ENCODE measurements around the gene TIMM44. TPM values are rescaled to one million over a fixed set of nuclear protein-coding genes. Genes with fewer than 3 reads are reported as not detected.

TIMM44 gene
- total and polyA plus RNA-seq, 2 of the 8 experiments (the other 6 are each of a cell fraction or from before 2014, with no cell fraction given) = 131 to 150 TPM

GRCh38 chr19:7988307-7988706 is 44.8 kb upstream of the TIMM44 start:
- no peak overlapping the region for H3K27ac ChIP-seq (ENCODE audit: low read depth, low read length)
- no peak for DNase-seq (ENCODE audit: low read depth in 1 of 2, low spot score in 2 of 2)
- TF ChIP-seq SIN3A (conservative IDR thresholded peaks at IDR 0.05 in 1 of 2, IDR thresholded peaks at IDR 0.05 in 1 of 2; ENCODE audit: low read depth in 1 of 2, low read length in 2 of 2) (no peak), SP4 (IDR thresholded peaks at IDR 0.05; ENCODE audit: low read length) (no peak), SRF (IDR thresholded peaks at IDR 0.05; ENCODE audit: low read depth, low read length) (no peak), MAFK (IDR thresholded peaks at IDR 0.05; ENCODE audit: low read depth, low read length) (no peak), SIX5 (IDR thresholded peaks at IDR 0.05; ENCODE audit: low read depth, low read length) (no peak), ATF3 (IDR thresholded peaks at IDR 0.05; ENCODE audit: insufficient read depth, low read depth, low read length) (no peak), RFX5 (IDR thresholded peaks at IDR 0.05; ENCODE audit: borderline replicate concordance, low read depth, low read length) (no peak), TAF7 (optimal IDR thresholded peaks at IDR 0.05; ENCODE audit: borderline replicate concordance, low read depth, low read length) (no peak), ASH2L (IDR thresholded peaks at IDR 0.05; ENCODE audit: low read length) (no peak), KDM5A (IDR thresholded peaks at IDR 0.05; ENCODE audit: low read length) (no peak), CBX8 (IDR thresholded peaks at IDR 0.05; ENCODE audit: borderline replicate concordance, low read depth, low read length) (no peak)

More at GRCh38 chr19:7988307-7988706, 44.8 kb upstream of the TIMM44 start:
- no peak overlapping the region for H4K8ac ChIP-seq (ENCODE audit: extremely low read depth, insufficient read depth, low read length)
- H2AK5ac ChIP-seq (ENCODE audit: low read depth, low read length) = no peak overlapping the region
- no peak overlapping the region for H3K18ac ChIP-seq (ENCODE audit: extremely low read depth, low read length)
- H3K79me1 ChIP-seq (ENCODE audit: low read depth, low read length) = peaks cover 42% of the 10 kb centered on the region
- no peak overlapping the region for H2BK120ac ChIP-seq (replicated peaks; ENCODE audit: low read depth, low read length)
- no peak overlapping the region for H3K9ac ChIP-seq (replicated peaks in 1 of 4; ENCODE audit: extremely low read depth in 1 of 4, low read depth in 3 of 4, low read length in 3 of 4)
- H3K9me3 ChIP-seq (ENCODE audit: insufficient read depth in 2 of 2, low read depth in 1 of 2, low read length in 1 of 2) = no peaks in the 10 kb centered on the region
- no peak overlapping the region for H3K23ac ChIP-seq (ENCODE audit: insufficient read length)
- no peak overlapping the region for H3K14ac ChIP-seq (ENCODE audit: insufficient read length)
- no peak overlapping the region for H2BK15ac ChIP-seq (ENCODE audit: low read length)
- no peak overlapping the region for H4K91ac ChIP-seq (replicated peaks; ENCODE audit: insufficient read length, low read length)
- no peak overlapping the region for H2AFZ ChIP-seq (ENCODE audit: low read length)
- H3K56ac ChIP-seq (replicated peaks; ENCODE audit: insufficient read length, low read depth, low read length) = no peak overlapping the region
- CTCF ChIA-PET (ENCODE audit: partially characterized antibody) = interaction anchor here (0.8 to 3.0 kb wide), 6 partner anchors 14 to 81 kb away, joined by 3 to 16 read pairs (median 6); partner anchors contain the start of gene TIMM44
- no peak overlapping the region for H4K5ac ChIP-seq (ENCODE audit: insufficient read length, low read depth, low read length)
- POLR2A ChIA-PET (ENCODE audit: partially characterized antibody) = interaction anchor here (1.1 to 1.6 kb wide), 4 partner anchors 12 to 44 kb away, joined by 3 to 5 read pairs (median 4); partner anchors contain the start of gene TIMM44
- 91% methylated on average over 5 of the region's 5 CpGs; no CpG with 5 or more reads in 1 of the 2 experiments for WGBS, 2 experiments (ENCODE audit: extremely low coverage in 1 of 2, insufficient coverage in 1 of 2, insufficient read length in 1 of 2, insufficient replicate concordance in 2 of 2, low coverage in 1 of 2, low lambda C conversion rate in 2 of 2, missing lambda C conversion rate in 1 of 2)
- H3K23me2 ChIP-seq (ENCODE audit: low read depth, low read length) = no peaks in the 10 kb centered on the region
- no peak overlapping the region for H3K4ac ChIP-seq (replicated peaks; ENCODE audit: insufficient read length, low read depth, low read length)
- no peak overlapping the region for H2BK12ac ChIP-seq (ENCODE audit: low read depth, low read length)
- H3K79me2 ChIP-seq (ENCODE audit: control insufficient read depth in 1 of 2, insufficient read depth in 2 of 2, low read length in 2 of 2) = peaks cover 7 to 86% of the 10 kb centered on the region in 2 experiments
- H3K4me1 ChIP-seq (replicated peaks in 1 of 4; ENCODE audit: control insufficient read depth in 3 of 4, insufficient read depth in 4 of 4, low read length in 3 of 4) = no peaks in the 10 kb centered on the region; a peak in 1 of 7 replicates
- peaks cover 42 to 65% of the 10 kb centered on the region in 2 experiments for H4K20me1 ChIP-seq (replicated peaks in 1 of 2; ENCODE audit: control insufficient read depth in 1 of 2, insufficient read depth in 2 of 2, low read length in 2 of 2)
- no peak overlapping the region for H2BK20ac ChIP-seq (ENCODE audit: low read length)
- no peak for FAIRE-seq
- H2BK5ac ChIP-seq (ENCODE audit: low read depth, low read length) = no peak overlapping the region
- no peak overlapping the region for H3K4me3 ChIP-seq (ENCODE audit: extremely low read depth in 1 of 4, insufficient read depth in 2 of 4, low read depth in 3 of 4, low read length in 4 of 4)
- H3K36me3 ChIP-seq (ENCODE audit: control insufficient read depth in 2 of 4, insufficient read depth in 4 of 4, low read length in 3 of 4) = peaks cover 24 to 70% (median 44%) of the 10 kb centered on the region in 4 experiments; a peak in 7 of 8 replicates
- H3K4me2 ChIP-seq (ENCODE audit: insufficient read depth in 1 of 2, low read depth in 2 of 2, low read length in 2 of 2) = no peak overlapping the region
- no peaks in the 10 kb centered on the region for H3K27me3 ChIP-seq (replicated peaks in 1 of 4; ENCODE audit: control insufficient read depth in 3 of 4, extremely low read depth in 1 of 4, insufficient read depth in 3 of 4, low read length in 3 of 4)
